Activated T-helper 17 cell treated with anti-CD3 and anti-CD28 coated beads, Interleukin-2, amount 50 U/mL, for 72 hours (primary cell): ENCODE measurements around the gene DHODH. TPM values are rescaled to one million over a fixed set of nuclear protein-coding genes. Genes with fewer than 3 reads are reported as not detected.
"Not testable (repeated sequence)": the region's sequence is repeated elsewhere in the genome, so short reads cannot be mapped to it uniquely, and the experiment has no call there.

Source experiments
- ATAC-seq: fragments of 150-1000 bp; cut with Tn5 transposase; replicated peaks from 2 replicates; pipeline ENCODE4 v1.10.0; 2021; ENCODE audit warnings: mild to moderate bottlenecking, moderate library complexity
- H3K27ac Mint-ChIP-seq: one replicate; pipeline ENCODE4 v1.8.0; 2022; ENCODE audit warnings: mixed read lengths
- H3K27me3 Mint-ChIP-seq: one replicate; pipeline ENCODE4 v1.8.0; 2022; ENCODE audit warnings: mixed read lengths
- H3K36me3 Mint-ChIP-seq: one replicate; pipeline ENCODE4 v1.8.0; 2022; ENCODE audit warnings: low read depth, mild to moderate bottlenecking, mixed read lengths
- H3K4me1 Mint-ChIP-seq: one replicate; pipeline ENCODE4 v1.8.0; 2022; ENCODE audit warnings: mixed read lengths
- H3K4me3 Mint-ChIP-seq: one replicate; pipeline ENCODE4 v1.8.0; 2022; ENCODE audit warnings: mild to moderate bottlenecking, mixed read lengths
- H3K9me3 Mint-ChIP-seq: one replicate; pipeline ENCODE4 v1.8.0; 2022; ENCODE audit warnings: mixed read lengths
- total RNA-seq, 2 donors: library from RNA; stranded (reverse); gene quantifications; one replicate each; pipeline ENCODE4 v1.2.3, GENCODE V29; 2022

Gene DHODH
- total RNA-seq, 2 donors from 2014 or later = 14.9 to 22.1 TPM

DNA sequence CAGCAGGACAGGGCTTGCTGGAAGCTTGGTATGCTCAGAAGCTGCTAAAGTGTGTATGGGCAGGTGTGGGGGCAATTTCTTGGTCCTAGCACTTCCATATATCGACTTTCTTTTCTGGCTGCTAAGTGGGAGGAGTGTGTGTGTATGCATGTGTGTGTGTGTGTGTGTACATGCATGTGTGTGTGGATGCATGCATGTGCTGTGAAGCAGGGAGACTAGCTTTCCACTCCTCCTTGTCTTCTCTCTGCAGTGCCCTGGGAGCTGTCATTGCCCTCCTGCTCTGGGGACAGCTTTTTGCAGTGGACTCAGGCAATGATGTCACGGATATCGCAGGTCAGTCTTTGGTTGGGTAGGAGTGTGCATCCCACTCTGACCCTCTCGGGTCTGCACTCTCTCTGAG, 47.4 kb downstream of the DHODH start:
- H3K27me3 Mint-ChIP-seq = no peaks in the 10 kb centered on the region
- no peaks in the 10 kb centered on the region for H3K9me3 Mint-ChIP-seq
- no peak for ATAC-seq
- no peak overlapping the region for H3K27ac Mint-ChIP-seq
- no peaks in the 10 kb centered on the region for H3K36me3 Mint-ChIP-seq
- H3K4me1 Mint-ChIP-seq = no peaks in the 10 kb centered on the region
- H3K4me3 Mint-ChIP-seq = no peak overlapping the region

DNA sequence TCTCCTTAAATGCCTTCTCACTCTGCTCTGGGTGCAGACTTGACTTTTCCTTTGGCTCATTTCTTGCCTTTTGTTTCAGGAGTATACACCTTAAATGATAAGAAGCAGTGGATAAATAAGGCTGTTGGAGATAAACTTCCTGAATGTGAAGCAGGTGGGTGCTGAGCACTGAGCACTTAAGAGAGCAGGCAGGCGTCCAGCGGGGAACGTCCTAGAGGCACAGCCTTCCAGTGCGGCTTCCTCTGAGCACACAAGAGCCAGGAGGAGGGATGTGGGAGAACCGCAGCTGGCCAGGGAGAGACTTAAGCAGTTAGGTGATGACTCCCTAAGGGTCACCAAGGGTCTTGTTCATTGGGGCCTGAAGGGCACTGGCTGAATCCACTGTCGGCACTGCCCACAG, 48.8 kb downstream of the DHODH start:
- H3K27me3 Mint-ChIP-seq, H3K4me1 Mint-ChIP-seq: not testable (repeated sequence)

DNA sequence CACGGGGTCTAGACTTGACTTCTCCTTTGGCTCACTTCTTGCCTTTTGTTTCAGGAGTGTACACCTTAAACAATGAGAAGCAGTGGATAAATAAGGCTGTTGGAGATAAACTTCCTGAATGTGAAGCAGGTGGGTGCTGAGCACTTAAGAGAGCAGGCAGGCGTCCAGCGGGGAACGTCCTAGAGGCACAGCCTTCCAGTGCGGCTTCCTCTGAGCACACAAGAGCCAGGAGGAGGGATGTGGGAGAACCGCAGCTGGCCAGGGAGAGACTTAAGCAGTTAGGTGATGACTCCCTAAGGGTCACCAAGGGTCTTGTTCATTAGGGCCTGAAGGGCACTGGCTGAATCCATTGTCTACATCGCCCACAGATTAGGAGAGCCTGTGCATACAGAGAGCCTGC, 50.5 kb downstream of the DHODH start:
- not testable (repeated sequence) for H3K9me3 Mint-ChIP-seq

More for the DNA sequence above, 48.8 kb downstream of the DHODH start:
- H3K27ac Mint-ChIP-seq, H3K9me3 Mint-ChIP-seq, ATAC-seq, H3K36me3 Mint-ChIP-seq, H3K4me3 Mint-ChIP-seq: not testable (repeated sequence)

DNA sequence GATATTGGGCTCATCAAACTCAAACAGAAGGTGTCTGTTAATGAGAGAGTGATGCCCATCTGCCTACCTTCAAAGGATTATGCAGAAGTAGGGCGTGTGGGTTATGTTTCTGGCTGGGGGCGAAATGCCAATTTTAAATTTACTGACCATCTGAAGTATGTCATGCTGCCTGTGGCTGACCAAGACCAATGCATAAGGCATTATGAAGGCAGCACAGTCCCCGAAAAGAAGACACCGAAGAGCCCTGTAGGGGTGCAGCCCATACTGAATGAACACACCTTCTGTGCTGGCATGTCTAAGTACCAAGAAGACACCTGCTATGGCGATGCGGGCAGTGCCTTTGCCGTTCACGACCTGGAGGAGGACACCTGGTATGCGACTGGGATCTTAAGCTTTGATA, 51.9 kb downstream of the DHODH start:
- H3K36me3 Mint-ChIP-seq = no peaks in the 10 kb centered on the region
- no peak overlapping the region for H3K27ac Mint-ChIP-seq
- H3K27me3 Mint-ChIP-seq = no peaks in the 10 kb centered on the region

More for the DNA sequence above, 50.5 kb downstream of the DHODH start:
- peak overlapping the region; percentile 43 for H3K27ac Mint-ChIP-seq
- ATAC-seq, H3K27me3 Mint-ChIP-seq, H3K4me3 Mint-ChIP-seq, H3K4me1 Mint-ChIP-seq, H3K36me3 Mint-ChIP-seq: not testable (repeated sequence)

DNA sequence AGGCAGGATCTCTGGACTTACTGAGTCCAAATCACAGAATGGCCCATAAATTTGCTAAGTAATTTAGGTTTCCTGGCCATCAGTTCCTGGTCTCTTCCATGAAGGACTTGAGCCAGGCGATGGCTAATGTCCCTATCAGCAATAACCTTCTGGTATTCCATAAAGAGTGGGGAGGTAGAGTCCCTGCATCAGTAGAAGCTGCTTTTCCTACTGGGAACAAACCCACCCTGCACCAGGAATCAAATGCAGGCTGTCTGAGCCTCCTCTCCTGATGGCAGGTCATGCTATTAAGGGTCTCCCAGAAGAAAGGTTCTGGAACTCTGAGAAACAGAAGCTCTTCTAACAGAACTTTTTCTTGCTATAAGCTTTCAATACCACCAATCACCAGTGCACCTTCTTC, 53.0 kb downstream of the DHODH start:
- H3K4me1 Mint-ChIP-seq = no peaks in the 10 kb centered on the region
- H3K9me3 Mint-ChIP-seq = no peaks in the 10 kb centered on the region
- no peaks in the 10 kb centered on the region for H3K36me3 Mint-ChIP-seq
- ATAC-seq = no peak
- H3K4me3 Mint-ChIP-seq = no peak overlapping the region
- H3K27ac Mint-ChIP-seq = no peak overlapping the region
- H3K27me3 Mint-ChIP-seq = no peaks in the 10 kb centered on the region

More for the DNA sequence above, 51.9 kb downstream of the DHODH start:
- Mint-ChIP-seq H3K9me3 (no peaks in the 10 kb centered on the region), H3K4me3 (no peak overlapping the region), H3K4me1 (no peaks in the 10 kb centered on the region)
- ATAC-seq = no peak

DNA sequence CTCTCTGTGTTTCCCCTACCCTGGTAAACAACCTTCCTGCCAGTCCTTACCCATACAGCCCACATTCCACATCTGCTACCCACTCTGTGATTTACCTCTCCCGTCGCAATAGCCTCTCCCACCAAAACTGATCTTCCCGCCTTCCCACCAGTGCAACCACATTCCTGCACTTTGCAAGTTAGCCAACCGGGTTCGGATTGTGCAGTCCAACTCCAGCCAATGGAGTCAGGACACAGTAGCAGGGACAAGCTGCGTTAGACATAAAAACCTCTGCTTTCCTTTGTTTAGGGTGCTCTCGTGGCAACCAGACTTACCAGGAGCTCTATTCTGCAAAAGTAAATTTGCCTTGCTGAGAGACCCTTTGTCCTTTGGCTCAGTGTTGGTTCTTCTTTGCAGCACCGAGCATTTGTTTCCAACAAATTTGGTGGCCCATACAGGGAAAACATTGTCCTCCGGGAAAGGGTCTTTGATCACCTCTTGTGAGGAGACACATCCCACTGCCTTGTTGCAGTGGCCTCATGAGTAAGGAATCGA, 55.9 kb downstream of the DHODH start:
- no peaks in the 10 kb centered on the region for H3K27me3 Mint-ChIP-seq
- no peaks in the 10 kb centered on the region for H3K36me3 Mint-ChIP-seq
- H3K4me1 Mint-ChIP-seq = no peaks in the 10 kb centered on the region
- H3K4me3 Mint-ChIP-seq = no peak overlapping the region
- H3K9me3 Mint-ChIP-seq = no peaks in the 10 kb centered on the region
- no peak overlapping the region for H3K27ac Mint-ChIP-seq
- ATAC-seq = no peak

DNA sequence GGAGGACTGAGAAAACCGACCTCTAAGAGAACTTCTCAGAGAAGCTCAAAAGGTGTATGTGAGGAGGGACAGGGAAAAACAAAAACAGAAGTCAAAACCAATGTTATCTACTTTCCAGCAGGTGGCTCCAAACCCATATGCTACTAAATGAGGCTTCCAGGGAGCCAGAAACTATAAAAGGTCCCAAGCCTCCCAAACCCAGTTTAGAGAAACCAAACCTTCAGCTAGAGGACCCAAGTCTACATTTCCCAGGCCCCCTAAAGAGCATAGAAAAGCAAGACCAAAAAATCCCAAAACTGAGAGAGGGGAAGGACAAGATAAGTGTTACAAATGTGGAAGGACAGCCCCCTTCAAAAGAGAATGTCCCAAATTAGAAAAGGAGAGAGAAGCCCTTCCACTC, 58.2 kb downstream of the DHODH start:
- H3K36me3 Mint-ChIP-seq = no peaks in the 10 kb centered on the region
- H3K9me3 Mint-ChIP-seq = no peaks in the 10 kb centered on the region
- H3K4me1 Mint-ChIP-seq = no peaks in the 10 kb centered on the region
- H3K27ac Mint-ChIP-seq = peak overlapping the region; percentile 18
- H3K4me3 Mint-ChIP-seq = no peak overlapping the region
- ATAC-seq = no peak
- H3K27me3 Mint-ChIP-seq = no peaks in the 10 kb centered on the region

DNA sequence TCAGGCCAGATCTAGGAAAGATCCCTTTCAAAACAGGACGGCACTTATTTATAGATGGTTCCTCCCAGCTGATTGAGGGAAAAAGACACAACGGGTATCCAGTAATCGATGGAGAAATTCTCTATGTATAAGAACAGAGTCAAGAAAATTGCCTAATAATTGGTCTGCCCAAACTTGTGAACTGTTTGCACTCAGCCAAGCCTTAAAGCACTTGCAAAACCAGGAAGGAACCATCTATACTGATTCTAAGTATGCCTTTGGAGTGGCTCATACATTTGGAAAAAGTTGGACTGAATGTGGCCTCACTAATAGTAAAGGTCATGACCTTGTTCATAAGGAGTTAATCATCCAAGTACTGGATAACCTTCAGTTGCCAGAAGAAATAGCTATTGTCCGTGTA, 60.4 kb downstream of the DHODH start:
- Mint-ChIP-seq H3K27ac (no peak overlapping the region), H3K27me3 (no peaks in the 10 kb centered on the region), H3K4me1 (no peaks in the 10 kb centered on the region), H3K9me3 (no peaks in the 10 kb centered on the region), H3K4me3 (no peak overlapping the region), H3K36me3 (no peaks in the 10 kb centered on the region)
- ATAC-seq = no peak

DNA sequence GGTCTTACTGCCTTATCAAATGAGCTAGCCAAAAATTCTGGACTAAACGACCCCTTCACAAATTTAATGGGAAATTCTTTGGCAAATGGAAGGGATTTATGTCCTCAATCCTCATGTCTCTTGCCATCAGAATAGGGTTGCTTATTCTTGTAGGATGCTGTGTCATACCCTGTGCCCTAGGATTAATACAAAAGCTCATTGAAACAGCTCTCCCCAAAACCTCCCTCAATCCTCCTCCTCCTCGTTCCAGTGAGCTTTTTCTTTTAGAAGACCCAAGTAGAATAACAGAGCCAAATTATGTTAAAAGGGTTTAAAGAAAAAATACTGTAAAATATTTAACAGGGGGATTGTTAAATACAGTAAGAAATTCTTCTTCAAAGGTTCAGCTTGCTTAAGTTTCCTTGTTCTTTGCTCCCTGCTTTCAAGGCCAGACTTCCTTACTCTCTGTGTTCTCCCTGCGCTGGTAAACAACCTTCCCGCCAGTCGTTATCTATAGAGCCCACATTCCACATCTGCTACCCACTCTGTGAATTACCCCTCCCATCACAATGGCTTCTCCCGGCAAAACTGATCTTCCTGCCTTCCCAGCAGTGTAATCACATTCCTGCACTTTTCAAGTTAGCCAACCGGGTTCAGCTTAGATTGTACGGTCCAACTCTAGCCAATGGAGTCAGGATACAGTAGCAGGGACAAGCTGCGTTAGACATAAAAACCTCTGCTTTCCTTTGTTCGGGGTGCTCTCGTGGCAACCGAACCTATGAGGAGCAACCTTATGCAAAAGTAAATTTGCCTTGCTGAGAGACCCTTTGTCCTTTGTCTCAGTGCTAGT, 64.2 kb downstream of the DHODH start:
- Mint-ChIP-seq H3K9me3 (no peaks in the 10 kb centered on the region), H3K27ac (no peak overlapping the region), H3K4me3 (no peak overlapping the region), H3K27me3 (no peaks in the 10 kb centered on the region), H3K36me3 (no peaks in the 10 kb centered on the region), H3K4me1 (no peaks in the 10 kb centered on the region)
- ATAC-seq = no peak

DNA sequence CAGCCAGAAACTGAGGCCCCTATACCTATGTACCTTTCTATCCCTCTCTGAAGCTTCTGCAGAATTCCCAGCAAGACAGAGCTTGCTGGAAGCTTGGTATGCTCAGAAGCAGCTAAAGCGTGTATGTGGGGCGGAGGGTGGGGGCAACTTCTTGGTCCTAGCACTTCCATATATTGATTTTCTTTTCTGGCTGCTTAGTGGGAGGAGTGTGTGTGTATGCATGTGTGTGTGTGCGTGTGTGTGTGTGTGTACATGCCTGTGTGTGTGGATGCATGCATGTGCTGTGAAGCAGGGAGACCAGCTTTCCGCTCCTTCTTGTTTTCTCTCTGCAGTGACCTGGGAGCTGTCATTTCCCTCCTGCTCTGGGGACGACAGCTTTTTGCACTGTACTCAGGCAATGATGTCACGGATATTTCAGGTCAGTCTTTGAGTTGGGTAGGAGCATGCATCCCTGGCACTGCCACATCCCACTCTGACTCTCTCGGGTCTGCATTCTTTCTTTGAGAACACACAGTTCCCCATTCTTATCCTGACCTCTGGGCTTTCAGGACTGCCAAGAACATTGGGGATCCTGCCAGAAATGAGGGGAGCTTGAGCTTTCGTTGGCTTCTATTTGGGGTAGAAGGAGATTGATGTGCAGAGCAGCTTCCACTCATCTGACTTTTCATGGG, 65.2 kb downstream of the DHODH start:
- Mint-ChIP-seq H3K4me1 (no peaks in the 10 kb centered on the region), H3K27ac (no peak overlapping the region), H3K27me3 (no peaks in the 10 kb centered on the region), H3K36me3 (peaks cover 6% of the 10 kb centered on the region), H3K4me3 (no peak overlapping the region), H3K9me3 (no peaks in the 10 kb centered on the region)
- no peak for ATAC-seq

DNA sequence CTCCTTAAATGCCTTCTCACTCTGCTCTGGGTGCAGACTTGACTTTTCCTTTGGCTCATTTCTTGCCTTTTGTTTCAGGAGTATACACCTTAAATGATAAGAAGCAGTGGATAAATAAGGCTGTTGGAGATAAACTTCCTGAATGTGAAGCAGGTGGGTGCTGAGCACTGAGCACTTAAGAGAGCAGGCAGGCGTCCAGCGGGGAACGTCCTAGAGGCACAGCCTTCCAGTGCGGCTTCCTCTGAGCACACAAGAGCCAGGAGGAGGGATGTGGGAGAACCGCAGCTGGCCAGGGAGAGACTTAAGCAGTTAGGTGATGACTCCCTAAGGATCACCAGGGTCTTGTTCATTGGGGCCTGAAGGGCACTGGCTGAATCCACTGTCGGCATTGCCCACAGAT, 66.5 kb downstream of the DHODH start:
- H3K27ac Mint-ChIP-seq, H3K27me3 Mint-ChIP-seq, H3K36me3 Mint-ChIP-seq, H3K4me3 Mint-ChIP-seq, H3K4me1 Mint-ChIP-seq, H3K9me3 Mint-ChIP-seq, ATAC-seq: not testable (repeated sequence)

Other genes starting within 250 kb of the DHODH start
- gene AP1G1, start 199.9 kb upstream of the DHODH start, total RNA-seq = 10 to 100 TPM; 81.7 to 88.7 TPM
- gene ATXN1L, start 162.8 kb upstream of the DHODH start, total RNA-seq = 10 to 100 TPM; 18.2 to 27.3 TPM
- gene ZNF821, start 124.6 kb upstream of the DHODH start, total RNA-seq = 10 to 100 TPM in 1 of 2 donors, 1 to 10 TPM in 1; 6.3 to 12.2 TPM
- gene IST1, start 113.2 kb upstream of the DHODH start, total RNA-seq = 100 to 1,000 TPM; 159 to 217 TPM
- gene PKD1L3, start 8.3 kb upstream of the DHODH start, total RNA-seq = under 1 TPM; 0.05 to 0.09 TPM
- not detected for gene HP, start 45.8 kb downstream of the DHODH start, total RNA-seq
- not detected for gene HPR, start 54.5 kb downstream of the DHODH start, total RNA-seq
- 10 to 100 TPM; 17.9 to 18.9 TPM for gene TXNL4B, start 84.9 kb downstream of the DHODH start, total RNA-seq
- gene DHX38, start 85.1 kb downstream of the DHODH start, total RNA-seq = 10 to 100 TPM; 96.7 to 99.2 TPM
- 1 to 10 TPM; 2.1 to 3.9 TPM for gene PMFBP1, start 163.4 kb downstream of the DHODH start, total RNA-seq